ENCODE measurements around the gene DHCR7.
A peak's percentile ranks its signal among the peaks of the same experiment; 100 is the strongest.

DNA sequence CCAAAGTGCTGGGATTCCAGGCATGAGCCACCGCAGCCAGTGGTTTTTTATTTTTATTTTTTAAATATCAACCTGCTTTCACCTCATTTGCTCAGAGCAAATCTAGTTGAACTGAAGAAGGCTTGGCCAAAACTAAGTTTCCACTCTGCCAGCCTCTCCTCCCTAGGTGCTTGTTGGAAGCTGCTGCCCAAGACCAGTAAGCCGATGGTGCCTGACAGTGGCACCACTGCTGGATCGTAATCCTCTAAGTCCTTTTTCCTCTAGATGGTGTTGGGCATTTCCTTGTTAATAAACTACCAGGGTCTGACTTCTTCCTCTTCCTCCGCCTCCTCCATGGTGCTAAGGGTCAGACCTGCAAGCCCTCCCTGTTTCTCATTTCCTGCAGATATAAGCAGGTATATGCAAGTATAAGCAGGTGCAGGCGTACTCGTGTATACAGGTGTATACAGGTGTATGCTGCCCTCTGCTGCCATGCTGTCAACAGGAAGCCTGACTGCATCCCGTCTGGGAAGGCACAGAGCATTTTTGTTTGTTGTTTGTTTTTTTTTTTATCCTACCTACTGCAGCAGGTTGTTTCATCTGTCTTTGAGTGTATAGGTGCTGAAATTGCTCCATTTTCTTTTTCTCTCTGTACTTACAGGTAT, 6.4 kb upstream of the DHCR7 start:
- TF ChIP-seq, protein P1, sequence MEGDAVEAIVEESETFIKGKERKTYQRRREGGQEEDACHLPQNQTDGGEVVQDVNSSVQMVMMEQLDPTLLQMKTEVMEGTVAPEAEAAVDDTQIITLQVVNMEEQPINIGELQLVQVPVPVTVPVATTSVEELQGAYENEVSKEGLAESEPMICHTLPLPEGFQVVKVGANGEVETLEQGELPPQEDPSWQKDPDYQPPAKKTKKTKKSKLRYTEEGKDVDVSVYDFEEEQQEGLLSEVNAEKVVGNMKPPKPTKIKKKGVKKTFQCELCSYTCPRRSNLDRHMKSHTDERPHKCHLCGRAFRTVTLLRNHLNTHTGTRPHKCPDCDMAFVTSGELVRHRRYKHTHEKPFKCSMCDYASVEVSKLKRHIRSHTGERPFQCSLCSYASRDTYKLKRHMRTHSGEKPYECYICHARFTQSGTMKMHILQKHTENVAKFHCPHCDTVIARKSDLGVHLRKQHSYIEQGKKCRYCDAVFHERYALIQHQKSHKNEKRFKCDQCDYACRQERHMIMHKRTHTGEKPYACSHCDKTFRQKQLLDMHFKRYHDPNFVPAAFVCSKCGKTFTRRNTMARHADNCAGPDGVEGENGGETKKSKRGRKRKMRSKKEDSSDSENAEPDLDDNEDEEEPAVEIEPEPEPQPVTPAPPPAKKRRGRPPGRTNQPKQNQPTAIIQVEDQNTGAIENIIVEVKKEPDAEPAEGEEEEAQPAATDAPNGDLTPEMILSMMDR (IDR thresholded peaks at IDR 0.05; ENCODE audit: low read depth, low read length, poor library complexity, severe bottlenecking), result peak; percentile 20
- no peak for TF ChIP-seq EZH2phosphoT487 (IDR thresholded peaks at IDR 0.05; ENCODE audit: borderline replicate concordance, low read length)
